Keratinocyte (primary cell): ENCODE data around the gene BUB1.
"Not testable (repeated sequence)": the region's sequence is repeated elsewhere in the genome, so short reads cannot be mapped to it uniquely, and the experiment has no call there.

Experiments used
- EZH2 ChIP-seq: IDR thresholded peaks from one replicate; pipeline ENCODE4 v1.6.1; 2012; ENCODE audit warnings: inconsistent platforms, mild to moderate bottlenecking, low read length, moderate library complexity
- TF ChIP-seq, protein P1 (sequence below), 3 experiments: IDR thresholded peaks in 1 of 3; conservative IDR thresholded peaks in 1 of 3; optimal IDR thresholded peaks in 1 of 3; 2 replicates in 2 of 3; 3 replicates in 1 of 3; pipeline versions ENCODE3 to v1.5.1; 2011; ENCODE audit warnings: low read length in 3 of 3, mild to moderate bottlenecking in 3 of 3, moderate library complexity in 2 of 3, control low read depth in 1 of 3, inconsistent platforms in 1 of 3; ENCODE audit not compliant: insufficient read depth in 2 of 3; ENCODE audit errors: extremely low read depth in 1 of 3

DNA sequence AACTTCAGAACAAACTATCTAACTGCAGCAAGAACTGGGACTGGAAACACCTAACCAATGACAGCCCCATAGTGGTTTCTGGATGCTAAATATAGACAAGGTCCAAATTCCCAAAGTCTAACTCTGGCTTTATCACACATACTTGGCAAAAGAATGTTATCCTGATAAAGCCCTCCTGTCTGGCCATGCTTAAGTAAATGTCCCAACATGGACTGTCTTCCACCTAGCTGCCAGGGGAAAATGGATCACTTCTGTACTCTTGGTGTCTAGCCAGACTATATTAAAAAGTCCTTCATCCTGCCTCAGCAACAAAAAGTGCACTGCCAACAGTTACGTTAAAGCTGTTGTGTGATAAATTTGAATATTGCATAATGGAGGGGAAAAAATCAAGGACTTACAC, 89.3 kb downstream of the BUB1 start:
- TF ChIP-seq, protein P1, sequence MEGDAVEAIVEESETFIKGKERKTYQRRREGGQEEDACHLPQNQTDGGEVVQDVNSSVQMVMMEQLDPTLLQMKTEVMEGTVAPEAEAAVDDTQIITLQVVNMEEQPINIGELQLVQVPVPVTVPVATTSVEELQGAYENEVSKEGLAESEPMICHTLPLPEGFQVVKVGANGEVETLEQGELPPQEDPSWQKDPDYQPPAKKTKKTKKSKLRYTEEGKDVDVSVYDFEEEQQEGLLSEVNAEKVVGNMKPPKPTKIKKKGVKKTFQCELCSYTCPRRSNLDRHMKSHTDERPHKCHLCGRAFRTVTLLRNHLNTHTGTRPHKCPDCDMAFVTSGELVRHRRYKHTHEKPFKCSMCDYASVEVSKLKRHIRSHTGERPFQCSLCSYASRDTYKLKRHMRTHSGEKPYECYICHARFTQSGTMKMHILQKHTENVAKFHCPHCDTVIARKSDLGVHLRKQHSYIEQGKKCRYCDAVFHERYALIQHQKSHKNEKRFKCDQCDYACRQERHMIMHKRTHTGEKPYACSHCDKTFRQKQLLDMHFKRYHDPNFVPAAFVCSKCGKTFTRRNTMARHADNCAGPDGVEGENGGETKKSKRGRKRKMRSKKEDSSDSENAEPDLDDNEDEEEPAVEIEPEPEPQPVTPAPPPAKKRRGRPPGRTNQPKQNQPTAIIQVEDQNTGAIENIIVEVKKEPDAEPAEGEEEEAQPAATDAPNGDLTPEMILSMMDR (optimal IDR thresholded peaks at IDR 0.05 in 1 of 3, IDR thresholded peaks at IDR 0.05 in 1 of 3, conservative IDR thresholded peaks at IDR 0.05 in 1 of 3; ENCODE audit: extremely low read depth in 1 of 3, insufficient read depth in 2 of 3, low read length in 3 of 3): not testable (repeated sequence)
- TF ChIP-seq EZH2: not testable (repeated sequence)
